HepG2 (cell line): ENCODE data around the gene ATP6V0D1. TPM values are rescaled to one million over a fixed set of nuclear protein-coding genes. Genes with fewer than 3 reads are reported as not detected.

ENCODE experiments used
- DMAP1 ChIP-seq: IDR thresholded peaks from 2 replicates; pipeline ENCODE4 v1.6.1; 2016
- ETV5 ChIP-seq: IDR thresholded peaks from 2 replicates; pipeline ENCODE4 v1.6.1; 2018; ENCODE audit warnings: missing biosample characterization, missing genetic modification reagents, inconsistent platforms, borderline replicate concordance
- JUN ChIP-seq: sonication (generic); formaldehyde crosslinking; IDR thresholded peaks from 2 replicates; pipeline ENCODE4 v1.4.0; 2020; ENCODE audit warnings: mild to moderate bottlenecking, missing genetic modification reagents
- MTERF4 ChIP-seq: sonication (generic); formaldehyde crosslinking; IDR thresholded peaks from 2 replicates; pipeline ENCODE4 v1.8.0; 2023; ENCODE audit warnings: mild to moderate bottlenecking, missing genetic modification reagents
- POLR2A ChIP-seq, 2 experiments: IDR thresholded peaks; 2 replicates each; pipeline ENCODE4 v1.6.1; 2011; ENCODE audit warnings: low read depth in 2 of 2, low read length in 2 of 2, mild to moderate bottlenecking in 1 of 2, moderate library complexity in 1 of 2; ENCODE audit not compliant: insufficient read depth in 1 of 2
- PRDM10 ChIP-seq: sonication (generic); formaldehyde crosslinking; IDR thresholded peaks from 2 replicates; pipeline ENCODE4 v1.4.0; 2020; ENCODE audit warnings: low read depth, missing genetic modification reagents
- SAP130 ChIP-seq: IDR thresholded peaks from 2 replicates; pipeline ENCODE4 v1.6.1; 2016; ENCODE audit warnings: low read depth
- SETDB1 ChIP-seq: sonication (generic); formaldehyde crosslinking; IDR thresholded peaks from 2 replicates; pipeline ENCODE4 v1.5.1; 2020; ENCODE audit warnings: missing genetic modification reagents, mild to moderate bottlenecking, borderline replicate concordance
- SRSF4 ChIP-seq: fragments of 200-400 bp; formaldehyde crosslinking; IDR thresholded peaks from one replicate; pipeline ENCODE4 v1.6.1; 2018; ENCODE audit warnings: mild to moderate bottlenecking, low read depth, low read length, moderate library complexity; ENCODE audit not compliant: poor library complexity, severe bottlenecking
- TFE3 ChIP-seq: IDR thresholded peaks from 2 replicates; pipeline ENCODE4 v1.6.1; 2016
- ZBTB37 ChIP-seq: sonication (generic); formaldehyde crosslinking; IDR thresholded peaks from 2 replicates; pipeline ENCODE4 v1.4.0; 2020; ENCODE audit warnings: mild to moderate bottlenecking, missing genetic modification reagents
- ZBTB4 ChIP-seq: sonication (generic); formaldehyde crosslinking; IDR thresholded peaks from 2 replicates; pipeline ENCODE4 v1.4.0; 2020; ENCODE audit warnings: missing genetic modification reagents, mild to moderate bottlenecking, borderline replicate concordance
- ZMYM4 ChIP-seq: sonication (generic); formaldehyde crosslinking; IDR thresholded peaks from 2 replicates; pipeline ENCODE4 v1.8.1; 2023; ENCODE audit warnings: mild to moderate bottlenecking, missing genetic modification reagents
- ZNF530 ChIP-seq: sonication (generic); formaldehyde crosslinking; IDR thresholded peaks from 2 replicates; pipeline ENCODE4 v1.5.0; 2020; ENCODE audit warnings: low read depth, mild to moderate bottlenecking, missing genetic modification reagents
- ZNF549 ChIP-seq: sonication (generic); formaldehyde crosslinking; IDR thresholded peaks from 2 replicates; pipeline ENCODE4 v1.5.0; 2020; ENCODE audit warnings: missing genetic modification reagents
- ZNF557 ChIP-seq: sonication (generic); formaldehyde crosslinking; IDR thresholded peaks from 2 replicates; pipeline ENCODE4 v1.4.0; 2020; ENCODE audit warnings: missing genetic modification reagents
- ZSCAN12 ChIP-seq: sonication (generic); formaldehyde crosslinking; IDR thresholded peaks from 2 replicates; pipeline ENCODE4 v1.9.0; 2021; ENCODE audit warnings: mild to moderate bottlenecking, missing genetic modification reagents
- polyA plus RNA-seq, 8 experiments: library from polyadenylated mRNA; depleted of rRNA in 3 of 8; stranded (reverse) in 7 of 8; unstranded in 1 of 8; fragments of >200 nt; fragmentation: Illumina TruSeq in 4 of 8; extraction: Trizol in 4 of 8; gene quantifications; 2 replicates each; pipeline versions ENCODE4 v1.2.1 to v1.2.3, GENCODE V29; 2011 to 2016; ENCODE audit warnings: low read depth in 4 of 8, missing spikeins in 1 of 8, mixed read lengths in 1 of 8; ENCODE audit not compliant: insufficient read depth in 1 of 8
- total RNA-seq, 5 experiments: library from RNA; depleted of rRNA; stranded (reverse); fragments of >200 nt; fragmentation: Illumina TruSeq; extraction: Trizol; gene quantifications; 2 replicates each; pipeline ENCODE4 v1.2.3, GENCODE V29; 2016; ENCODE audit warnings: low read depth in 1 of 5

ATP6V0D1 gene
- total and polyA plus RNA-seq, 2 of the 13 experiments (the other 11 are each of a cell fraction or from before 2014, with no cell fraction given): 51.1 to 61.3 TPM

GRCh38 chr16:67504031-67505021 is 23.4 kb upstream of the ATP6V0D1 start (continued):
- TF ChIP-seq MTERF4 (CRISPR knock-in tag) (no peak), POLR2A (IDR thresholded peaks at IDR 0.05; ENCODE audit: insufficient read depth in 1 of 2, low read depth in 2 of 2, low read length in 2 of 2) (no peak), ZMYM4 (CRISPR knock-in tag) (no peak), SETDB1 (CRISPR knock-in tag) (no peak), ZNF530 (no peak), ZSCAN12 (CRISPR knock-in tag) (no peak), ZBTB4 (no peak), SAP130 (peak; percentile 42; the same call in 1 of the 2 replicates), ZNF557 (CRISPR knock-in tag) (no peak), JUN (CRISPR knock-in tag) (no peak), ETV5 (CRISPR knock-in tag) (peak; percentile 50; the same call in 1 of the 2 replicates), ZBTB37 (CRISPR knock-in tag) (no peak), DMAP1 (CRISPR knock-in tag) (no peak), TFE3 (CRISPR knock-in tag) (peak; percentile 43; the same call in 1 of the 2 replicates), SRSF4 (no peak), PRDM10 (no peak), ZNF549 (CRISPR knock-in tag) (no peak)
